ENCODE measurements around the gene METTL22. TPM values are rescaled to one million over a fixed set of nuclear protein-coding genes. Genes with fewer than 3 reads are reported as not detected.

METTL22 gene
- polyA plus RNA-seq, 3 donors = 19.5 to 30.9 (median 22.0) TPM

DNA sequence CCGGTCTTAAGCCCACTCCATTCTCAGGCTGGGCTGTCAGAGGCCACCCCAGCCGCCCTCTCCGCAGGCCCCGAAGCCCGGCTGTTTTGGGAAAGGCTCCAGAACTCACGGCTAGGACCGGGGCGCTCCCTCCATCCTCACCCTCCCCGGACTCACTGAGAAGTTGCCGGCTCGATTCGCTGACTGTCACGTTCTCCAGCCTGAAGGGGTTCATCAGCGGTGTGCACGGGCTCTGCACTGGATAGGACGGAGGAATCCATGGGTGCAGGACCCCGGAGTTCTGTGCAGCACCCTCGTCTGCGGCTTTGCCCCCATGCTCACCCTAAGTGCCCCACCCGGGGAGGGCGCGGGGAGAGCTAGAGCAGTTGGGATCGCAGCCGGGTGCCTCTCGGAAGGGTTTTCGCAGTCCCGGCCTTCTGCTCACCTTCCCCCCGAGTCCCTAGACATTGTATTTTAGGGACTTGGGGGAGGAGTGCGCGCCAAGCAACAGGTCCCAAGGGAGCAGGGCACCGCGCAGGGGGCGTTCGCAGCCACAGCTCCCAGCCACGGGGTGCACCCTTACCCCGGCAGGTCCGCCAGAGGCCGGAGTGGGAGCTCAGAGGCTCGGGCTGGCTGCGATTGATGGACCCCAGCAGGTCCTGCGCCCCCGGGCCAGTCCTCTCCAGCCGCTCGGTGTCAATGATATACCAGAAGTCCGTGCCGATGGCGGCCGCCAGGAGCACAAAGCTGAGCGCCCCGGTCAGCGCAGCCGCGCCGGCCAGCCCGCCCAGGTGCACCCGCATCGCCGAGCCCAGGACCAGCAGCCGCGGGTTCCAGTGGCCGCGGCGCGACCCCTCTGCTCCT is 32.2 kb upstream of the METTL22 start:
- DNase-seq (ENCODE audit: extremely low read depth in 1 of 11, low read depth in 9 of 11, low spot score in 4 of 11) = no peak

- no peak for DNase-seq (ENCODE audit: extremely low read depth in 1 of 11, low read depth in 9 of 11, low spot score in 4 of 11)
These were observed 31.4 kb upstream of the METTL22 start, which contains the start of gene TMEM114 for GRCh38 chr16:8589900-8590688. Gene TMEM114 (minus strand): TSS chr16:8590511. CDS start chr16:8589838, 673 bp downstream.

DNA sequence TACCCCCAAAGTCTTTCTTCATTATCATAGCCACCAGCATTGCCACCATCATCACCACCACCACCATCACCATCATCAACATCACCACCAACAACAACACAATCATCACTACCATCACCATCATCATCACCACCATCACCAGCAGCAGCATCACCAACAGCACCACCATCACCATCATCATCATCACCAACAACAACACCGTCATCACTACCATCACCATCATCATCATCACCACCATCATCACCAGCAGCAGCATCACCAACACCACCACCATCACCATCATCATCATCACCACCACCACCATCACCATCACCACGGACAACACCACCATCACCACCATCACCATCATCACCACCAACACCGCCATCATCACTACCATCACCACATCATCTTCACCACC is 30.7 kb upstream of the METTL22 start:
- DNase-seq (ENCODE audit: extremely low read depth in 1 of 11, low read depth in 9 of 11, low spot score in 4 of 11) = no peak

GRCh38 chr16:8591451-8591850 is 30.0 kb upstream of the METTL22 start:
- DNase-seq (ENCODE audit: extremely low read depth in 1 of 11, low read depth in 9 of 11, low spot score in 4 of 11) = no peak

GRCh38 chr16:8594149-8594666 is 27.3 kb upstream of the METTL22 start:
- no peak for DNase-seq (ENCODE audit: extremely low read depth in 1 of 11, low read depth in 9 of 11, low spot score in 4 of 11)

- no peak for DNase-seq (ENCODE audit: extremely low read depth in 1 of 11, low read depth in 9 of 11, low spot score in 4 of 11)
These were observed 25.7 kb upstream of the METTL22 start for GRCh38 chr16:8595783-8596182.

DNA sequence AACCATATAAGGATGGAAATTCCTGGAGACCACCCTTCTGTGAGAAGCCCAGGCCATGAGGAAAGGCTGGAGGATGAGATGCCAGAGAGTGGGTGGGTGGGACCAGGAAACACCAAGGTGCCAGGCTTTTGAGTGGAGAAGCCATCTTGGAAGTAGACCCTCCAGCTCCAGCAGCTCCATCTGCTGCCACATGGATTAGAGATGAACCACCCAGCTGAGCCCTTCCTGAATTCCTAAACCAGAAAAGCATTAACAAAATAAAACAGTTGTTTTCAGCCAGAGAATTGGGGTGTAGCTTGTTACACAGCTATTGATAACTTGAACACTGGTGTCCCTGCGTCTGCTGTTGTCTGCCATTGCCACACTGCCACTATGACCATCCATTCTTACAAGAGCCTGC is 24.9 kb upstream of the METTL22 start:
- no peak for DNase-seq (ENCODE audit: extremely low read depth in 1 of 11, low read depth in 9 of 11, low spot score in 4 of 11)

- no peak for DNase-seq (ENCODE audit: extremely low read depth in 1 of 11, low read depth in 9 of 11, low spot score in 4 of 11)
These were observed 21.2 kb upstream of the METTL22 start for GRCh38 chr16:8600144-8600775.

- no peak for DNase-seq (ENCODE audit: extremely low read depth in 1 of 11, low read depth in 9 of 11, low spot score in 4 of 11)
These were observed 15.9 kb upstream of the METTL22 start for GRCh38 chr16:8605554-8605953.

DNA sequence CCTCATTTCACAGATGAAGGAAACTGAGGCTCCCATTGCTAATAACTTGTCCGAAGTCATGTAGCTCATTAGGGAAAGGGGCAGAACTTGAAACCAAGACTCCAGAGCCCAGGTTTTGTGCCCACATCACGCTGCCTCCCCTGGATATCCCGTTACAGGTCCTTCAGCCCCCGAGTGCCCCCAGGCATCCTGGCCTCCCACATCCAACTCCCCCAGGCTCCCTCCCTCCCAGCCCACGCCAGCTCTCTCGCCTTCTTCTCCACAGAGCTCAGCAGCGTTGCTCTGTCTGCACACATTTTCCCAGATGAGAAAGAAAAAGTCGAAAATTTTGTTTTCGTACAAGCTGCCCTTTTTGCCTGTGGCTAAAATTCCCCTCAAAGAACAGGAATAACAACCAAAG is 14.3 kb upstream of the METTL22 start:
- no peak for DNase-seq (ENCODE audit: extremely low read depth in 1 of 11, low read depth in 9 of 11, low spot score in 4 of 11)

GRCh38 chr16:8611122-8611521 is 10.4 kb upstream of the METTL22 start:
- DNase-seq (ENCODE audit: extremely low read depth in 1 of 11, low read depth in 9 of 11, low spot score in 4 of 11) = no peak

- DNase-seq (ENCODE audit: extremely low read depth in 1 of 11, low read depth in 9 of 11, low spot score in 4 of 11) = no peak
These were observed 9.5 kb upstream of the METTL22 start for GRCh38 chr16:8611886-8612600.

DNA sequence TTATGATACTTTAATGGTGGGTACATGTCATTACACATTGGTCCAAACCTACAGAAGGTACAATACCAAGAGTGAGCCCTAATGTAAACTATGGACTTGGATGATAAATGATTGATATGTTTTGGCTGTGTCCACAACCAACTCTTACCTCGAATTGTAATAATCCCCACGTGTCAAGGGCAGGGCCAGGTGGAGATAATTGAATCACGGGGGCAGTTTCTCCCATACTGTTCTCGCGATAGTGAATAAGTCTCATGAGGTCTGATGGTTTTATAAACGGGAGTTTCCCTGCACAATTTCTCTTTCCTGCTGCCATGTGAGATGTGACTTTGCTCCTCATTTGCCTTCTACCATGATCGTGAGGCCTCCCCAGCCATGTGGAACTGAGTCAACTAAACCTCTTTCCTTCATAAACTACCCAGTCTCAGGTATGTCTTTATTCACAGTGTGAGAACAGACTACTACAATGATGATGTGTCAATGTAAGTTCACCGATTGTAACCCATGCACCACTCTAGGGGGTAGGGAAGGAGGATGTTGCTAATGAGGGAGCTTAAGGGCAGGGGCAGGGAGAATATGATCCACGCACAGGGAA is 7.0 kb upstream of the METTL22 start:
- no peak for DNase-seq (ENCODE audit: extremely low read depth in 1 of 11, low read depth in 9 of 11, low spot score in 4 of 11)

- no peak for DNase-seq (ENCODE audit: extremely low read depth in 1 of 11, low read depth in 9 of 11, low spot score in 4 of 11)
These were observed 1.7 kb upstream of the METTL22 start for GRCh38 chr16:8619671-8620370.

DNA sequence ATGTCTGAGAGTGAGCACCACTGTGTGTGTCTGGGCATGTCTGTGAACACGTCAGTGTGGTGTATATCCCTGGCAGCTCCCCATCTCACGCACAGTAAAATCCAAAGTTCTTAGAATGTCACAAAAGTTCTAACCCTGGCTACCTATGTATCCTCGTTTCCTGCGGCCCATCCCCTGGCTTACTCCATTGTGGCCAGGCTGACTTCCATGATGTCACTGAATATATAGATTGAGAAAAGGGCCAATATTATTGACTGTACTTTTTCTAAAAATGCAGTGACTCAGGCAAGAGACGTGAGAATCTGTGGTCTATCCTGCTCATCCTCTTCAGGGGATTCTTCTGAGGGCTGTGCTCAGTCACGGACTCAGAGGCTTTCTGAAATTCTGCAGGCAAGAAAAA is 963 bp upstream of the METTL22 start:
- DNase-seq (ENCODE audit: extremely low read depth in 1 of 11, low read depth in 9 of 11, low spot score in 4 of 11) = no peak

GRCh38 chr16:8621222-8621571 is 301 bp upstream of the METTL22 start:
- DNase-seq (ENCODE audit: extremely low read depth in 1 of 11, low read depth in 9 of 11, low spot score in 4 of 11) = no peak

- no peak for DNase-seq (ENCODE audit: extremely low read depth in 1 of 11, low read depth in 9 of 11, low spot score in 4 of 11)
These were observed 788 bp downstream of the METTL22 start for GRCh38 chr16:8622315-8622656.

GRCh38 chr16:8623634-8624033 is 2.1 kb downstream of the METTL22 start:
- no peak for DNase-seq (ENCODE audit: extremely low read depth in 1 of 11, low read depth in 9 of 11, low spot score in 4 of 11)

Measured in renal cortex interstitium (tissue), 11 donors.